ENCODE measurements around the gene GBA3. TPM values are rescaled to one million over a fixed set of nuclear protein-coding genes. Genes with fewer than 3 reads are reported as not detected.

The GBA3 gene
- total RNA-seq, 1 donor from 2014 or later = not detected

- no peak for DNase-seq (ENCODE audit: low read depth in 2 of 2)
Measured at GRCh38 chr4:22780317-22780716, 87.6 kb downstream of the GBA3 start.

DNA sequence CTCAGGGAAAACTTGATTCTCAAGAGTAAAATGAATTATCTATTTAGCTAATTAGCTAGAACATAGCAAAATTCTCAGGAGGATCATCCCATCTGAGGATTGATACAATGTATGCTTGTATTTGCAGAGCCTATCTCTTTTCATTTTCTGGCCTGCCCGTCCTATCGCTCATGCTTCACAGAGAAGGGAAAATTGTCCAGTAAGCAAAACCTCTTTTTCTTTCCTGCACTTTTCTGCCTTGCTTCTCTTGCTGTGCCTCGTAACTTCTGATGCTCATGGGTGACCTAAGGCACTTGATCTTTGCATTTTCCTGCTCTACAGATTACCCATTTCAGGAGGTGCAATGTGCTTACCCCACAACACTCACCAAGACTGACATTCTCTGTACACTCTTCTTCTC lies 88.1 kb downstream of the GBA3 start:
- no peak for DNase-seq (ENCODE audit: low read depth in 2 of 2)

GRCh38 chr4:22787753-22788375 lies 95.1 kb downstream of the GBA3 start:
- no peak for DNase-seq (ENCODE audit: low read depth in 2 of 2)

DNA sequence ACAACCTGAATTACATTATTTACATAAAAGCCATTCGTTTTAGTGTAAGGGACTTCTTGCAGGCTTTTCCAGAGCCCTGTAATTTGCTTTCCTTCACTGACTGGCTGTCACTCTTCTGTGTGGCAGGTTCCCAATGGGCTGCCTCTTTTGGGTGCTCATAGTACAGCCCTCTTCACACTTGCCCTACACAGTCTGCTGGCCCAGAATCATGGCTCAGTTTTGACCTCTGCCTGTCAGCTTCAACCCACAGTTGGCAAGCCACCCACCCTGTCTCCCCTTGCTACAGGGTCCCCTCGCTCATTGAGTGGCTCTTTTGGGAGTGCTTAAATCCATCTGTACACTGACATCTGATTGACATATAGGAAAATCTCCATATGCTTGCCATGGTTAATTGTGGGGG lies 97.9 kb downstream of the GBA3 start:
- DNase-seq (ENCODE audit: low read depth in 2 of 2) = no peak

DNA sequence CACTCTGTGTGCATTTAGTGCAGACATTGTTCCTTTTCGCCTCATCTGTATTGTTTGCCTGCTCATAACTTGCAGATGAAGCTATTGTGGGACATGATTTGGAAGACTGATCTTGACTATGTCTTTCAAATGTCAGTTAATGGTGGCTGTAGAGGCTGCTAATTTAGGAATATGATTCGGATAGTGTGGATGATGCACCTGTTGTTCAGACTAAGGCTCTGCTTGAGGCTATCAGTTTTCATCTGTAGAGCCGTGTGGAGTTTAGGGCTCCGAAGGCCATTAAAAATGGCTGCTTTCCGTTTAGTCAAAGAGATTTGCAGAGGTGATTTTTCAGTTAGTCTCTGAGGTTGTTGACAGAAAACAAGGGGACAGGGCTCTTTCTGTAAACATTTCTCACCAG lies 102.0 kb downstream of the GBA3 start:
- DNase-seq (ENCODE audit: low read depth in 2 of 2) = no peak

GRCh38 chr4:22801391-22801790 lies 108.7 kb downstream of the GBA3 start:
- no peak for DNase-seq (ENCODE audit: low read depth in 2 of 2)

GRCh38 chr4:22802876-22803275 lies 110.1 kb downstream of the GBA3 start:
- DNase-seq (ENCODE audit: low read depth in 2 of 2) = no peak

- no peak for DNase-seq (ENCODE audit: low read depth in 2 of 2)
Measured at GRCh38 chr4:22803512-22803911, 110.8 kb downstream of the GBA3 start.

GRCh38 chr4:22814906-22815305 lies 122.2 kb downstream of the GBA3 start:
- DNase-seq (ENCODE audit: low read depth in 2 of 2) = no peak

DNA sequence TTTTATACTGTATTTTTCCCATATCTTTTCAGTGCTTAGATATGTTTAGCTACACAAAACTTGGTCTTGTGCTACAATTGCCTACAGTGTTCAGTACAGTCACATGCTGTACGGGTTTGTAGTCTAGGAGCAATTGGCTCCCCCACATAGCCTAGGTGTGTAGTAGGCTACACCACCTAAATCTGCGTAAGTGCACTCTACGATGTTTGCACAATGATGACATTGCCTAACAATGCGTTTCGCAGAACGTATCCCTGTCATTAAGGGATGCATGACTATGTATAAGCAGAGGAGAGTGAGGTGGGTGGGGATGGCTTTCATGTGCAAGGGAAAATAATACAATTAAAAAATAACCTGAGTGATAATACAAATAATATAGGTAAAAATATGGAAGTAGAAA lies 131.4 kb downstream of the GBA3 start:
- DNase-seq (ENCODE audit: low read depth in 2 of 2) = no peak

DNA sequence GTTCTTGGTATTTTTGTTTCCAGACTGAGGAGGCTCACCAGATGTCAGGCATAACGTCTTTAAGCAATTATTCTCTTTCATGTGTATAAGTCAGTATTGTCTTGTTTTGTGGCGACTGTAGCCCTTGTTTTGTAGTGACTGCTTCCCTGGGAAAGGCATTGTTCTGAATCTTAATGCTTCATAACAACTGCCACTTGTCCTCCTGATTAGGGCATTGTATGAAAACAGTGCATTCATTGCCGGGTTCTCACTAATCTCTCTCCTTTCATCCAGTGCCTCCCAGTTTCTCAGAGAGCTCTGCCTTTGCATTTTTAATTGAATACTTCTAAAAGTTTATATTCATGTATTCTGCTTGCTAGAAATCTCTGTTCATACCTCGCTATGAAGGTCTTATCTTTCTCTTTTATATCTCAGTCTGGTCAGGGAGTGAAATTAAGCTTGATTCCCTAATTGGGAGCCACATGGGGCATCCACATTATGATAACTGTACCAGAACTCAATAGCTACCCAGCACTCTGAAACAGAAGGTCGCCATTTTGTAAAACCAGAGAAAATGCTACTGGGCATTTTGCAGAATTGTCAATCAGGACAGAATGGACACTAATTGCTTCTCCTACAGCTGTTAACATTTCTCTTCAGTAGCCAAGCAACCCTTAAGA lies 149.8 kb downstream of the GBA3 start:
- DNase-seq (ENCODE audit: low read depth in 2 of 2) = no peak

GRCh38 chr4:22848332-22848731 lies 155.6 kb downstream of the GBA3 start:
- no peak for DNase-seq (ENCODE audit: low read depth in 2 of 2)

- DNase-seq (ENCODE audit: low read depth in 2 of 2) = no peak
Measured at GRCh38 chr4:22850055-22850454, 157.3 kb downstream of the GBA3 start.

- no peak for DNase-seq (ENCODE audit: low read depth in 2 of 2)
Measured at GRCh38 chr4:22850630-22851029, 157.9 kb downstream of the GBA3 start.

- no peak for DNase-seq (ENCODE audit: low read depth in 2 of 2)
Measured at GRCh38 chr4:22857411-22857810, 164.7 kb downstream of the GBA3 start.

DNA sequence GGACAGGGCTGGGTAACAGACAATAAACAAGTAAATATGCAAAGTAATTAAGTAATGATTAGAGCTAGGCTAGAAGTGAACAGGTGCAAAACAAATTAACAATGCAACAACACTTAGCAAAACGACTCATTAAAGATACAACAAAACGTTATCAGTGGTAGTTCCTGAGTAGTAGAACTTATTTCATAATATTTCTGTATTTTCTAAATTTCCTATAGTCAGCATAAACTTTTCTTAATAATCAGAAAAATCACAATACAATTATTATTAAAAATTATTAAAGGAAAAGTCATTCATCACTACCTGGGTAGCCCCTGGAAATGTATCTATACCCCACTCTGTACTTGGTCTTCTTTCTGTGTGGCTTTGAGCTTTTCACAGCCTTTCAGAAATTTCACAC lies 166.6 kb downstream of the GBA3 start:
- no peak for DNase-seq (ENCODE audit: low read depth in 2 of 2)

Other genes with a start within 250 kb of the GBA3 start
- 8.6 and 15.3 TPM in 2 replicates for gene ADGRA3, start 176.9 kb upstream of the GBA3 start, total RNA-seq

Data from dermis microvascular lymphatic vessel endothelial cell (primary cell).